NCI-H1436 (cell line): ENCODE results near the gene PCSK4.

ENCODE experiments used
- DNase-seq: peaks from one replicate; lab custom pipeline; 2025; lab: John Stamatoyannopoulos, UW

The PCSK4 gene

GRCh38 chr19:1470305-1471009, 19.7 kb downstream of the PCSK4 start:
- peak; percentile 80 for DNase-seq

DNA sequence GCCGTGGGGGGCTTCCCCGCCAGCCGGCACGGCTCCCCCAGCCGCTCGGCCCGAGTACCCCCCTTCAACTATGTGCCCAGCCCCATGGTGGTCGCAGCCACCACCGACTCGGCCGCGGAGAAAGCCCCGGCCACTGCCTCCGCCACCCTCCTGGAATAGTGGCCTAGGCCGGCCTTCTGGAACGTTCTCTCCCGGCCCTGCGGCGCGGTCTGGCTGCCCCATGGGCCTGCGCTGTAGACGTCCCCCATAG, 20.2 kb downstream of the PCSK4 start:
- no peak for DNase-seq

DNA sequence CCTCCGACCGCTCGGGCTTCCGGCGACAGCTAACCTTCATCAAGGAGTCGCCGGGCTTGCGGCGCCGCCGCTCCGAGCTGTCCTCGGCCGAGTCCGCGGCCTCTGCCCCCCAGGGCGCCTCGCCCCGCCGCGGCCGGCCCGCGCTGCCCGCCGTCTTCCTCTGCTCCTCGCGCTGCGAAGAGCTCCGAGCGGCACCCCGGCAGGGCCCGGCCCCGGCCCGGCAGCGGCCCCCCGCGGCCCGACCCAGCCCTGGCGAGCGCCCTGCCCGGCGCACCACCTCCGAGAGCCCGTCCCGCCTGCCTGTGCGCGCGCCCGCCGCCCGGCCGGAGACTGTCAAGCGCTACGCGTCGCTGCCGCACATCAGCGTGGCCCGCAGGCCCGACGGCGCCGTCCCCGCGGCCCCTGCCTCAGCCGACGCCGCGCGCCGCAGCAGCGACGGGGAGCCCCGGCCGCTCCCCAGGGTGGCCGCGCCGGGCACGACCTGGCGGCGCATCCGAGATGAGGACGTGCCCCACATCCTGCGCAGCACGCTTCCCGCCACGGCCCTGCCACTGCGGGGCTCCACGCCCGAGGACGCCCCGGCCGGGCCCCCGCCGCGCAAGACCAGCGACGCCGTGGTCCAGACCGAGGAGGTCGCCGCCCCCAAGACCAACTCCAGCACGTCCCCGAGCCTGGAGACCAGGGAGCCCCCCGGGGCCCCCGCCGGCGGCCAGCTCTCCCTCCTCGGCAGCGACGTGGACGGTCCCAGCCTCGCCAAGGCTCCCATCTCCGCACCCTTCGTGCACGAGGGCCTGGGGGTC, 20.7 kb downstream of the PCSK4 start:
- no peak for DNase-seq

DNA sequence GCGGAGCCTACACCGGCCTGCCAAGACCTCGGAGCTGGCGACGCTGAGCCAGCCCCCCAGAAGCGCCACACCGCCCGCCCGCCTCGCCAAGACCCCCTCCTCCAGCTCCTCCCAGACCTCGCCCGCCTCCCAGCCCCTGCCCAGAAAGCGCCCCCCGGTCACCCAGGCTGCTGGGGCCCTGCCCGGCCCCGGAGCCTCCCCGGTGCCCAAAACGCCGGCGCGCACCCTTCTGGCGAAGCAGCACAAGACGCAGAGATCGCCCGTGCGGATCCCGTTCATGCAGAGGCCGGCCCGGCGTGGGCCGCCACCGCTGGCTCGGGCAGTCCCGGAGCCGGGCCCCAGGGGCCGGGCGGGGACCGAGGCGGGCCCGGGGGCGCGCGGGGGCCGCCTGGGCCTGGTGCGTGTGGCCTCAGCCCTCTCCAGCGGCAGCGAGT, 21.3 kb downstream of the PCSK4 start:
- no peak for DNase-seq

- no peak for DNase-seq
These were observed 21.8 kb downstream of the PCSK4 start for GRCh38 chr19:1468274-1468820.

- no peak for DNase-seq
These were observed 22.5 kb downstream of the PCSK4 start for GRCh38 chr19:1467490-1468273.

GRCh38 chr19:1467215-1467489, 23.0 kb downstream of the PCSK4 start:
- DNase-seq: no peak

DNA sequence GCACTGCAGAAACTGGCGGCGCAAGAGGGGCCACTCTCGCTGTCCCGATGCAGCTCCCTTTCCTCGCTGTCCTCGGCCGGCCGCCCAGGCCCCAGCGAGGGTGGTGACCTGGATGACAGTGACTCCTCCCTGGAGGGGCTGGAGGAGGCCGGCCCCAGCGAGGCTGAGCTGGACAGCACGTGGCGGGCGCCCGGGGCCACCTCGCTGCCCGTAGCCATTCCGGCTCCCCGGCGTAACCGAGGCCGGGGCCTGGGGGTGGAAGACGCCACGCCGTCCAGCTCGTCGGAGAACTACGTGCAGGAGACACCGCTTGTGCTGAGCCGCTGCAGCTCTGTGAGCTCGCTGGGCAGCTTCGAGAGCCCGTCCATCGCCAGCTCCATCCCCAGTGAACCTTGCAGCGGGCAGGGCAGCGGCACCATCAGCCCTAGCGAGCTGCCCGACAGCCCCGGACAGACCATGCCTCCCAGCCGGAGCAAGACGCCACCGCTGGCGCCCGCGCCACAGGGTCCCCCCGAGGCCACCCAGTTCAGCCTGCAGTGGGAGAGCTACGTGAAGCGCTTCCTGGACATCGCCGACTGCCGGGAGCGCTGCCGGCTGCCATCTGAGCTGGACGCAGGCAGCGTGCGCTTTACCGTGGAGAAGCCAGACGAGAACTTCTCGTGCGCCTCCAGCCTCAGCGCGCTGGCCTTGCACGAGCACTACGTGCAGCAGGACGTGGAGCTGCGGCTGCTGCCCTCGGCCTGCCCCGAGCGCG, 23.5 kb downstream of the PCSK4 start:
- no peak for DNase-seq

DNA sequence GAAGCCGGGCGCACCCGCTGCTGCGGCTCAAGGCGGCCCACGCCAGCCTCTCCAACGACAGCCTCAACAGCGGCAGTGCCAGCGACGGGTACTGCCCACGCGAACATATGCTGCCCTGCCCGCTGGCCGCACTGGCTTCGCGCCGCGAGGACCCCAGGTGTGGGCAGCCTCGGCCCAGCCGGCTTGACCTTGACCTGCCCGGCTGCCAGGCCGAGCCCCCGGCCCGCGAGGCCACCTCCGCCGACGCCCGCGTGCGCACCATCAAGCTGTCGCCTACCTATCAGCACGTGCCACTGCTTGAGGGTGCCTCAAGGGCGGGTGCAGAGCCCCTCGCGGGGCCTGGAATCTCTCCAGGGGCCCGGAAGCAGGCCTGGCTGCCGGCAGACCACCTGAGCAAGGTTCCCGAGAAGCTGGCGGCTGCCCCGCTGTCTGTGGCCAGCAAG, 24.1 kb downstream of the PCSK4 start:
- no peak for DNase-seq

- DNase-seq: no peak
These were observed 24.7 kb downstream of the PCSK4 start for GRCh38 chr19:1465191-1466016.

DNA sequence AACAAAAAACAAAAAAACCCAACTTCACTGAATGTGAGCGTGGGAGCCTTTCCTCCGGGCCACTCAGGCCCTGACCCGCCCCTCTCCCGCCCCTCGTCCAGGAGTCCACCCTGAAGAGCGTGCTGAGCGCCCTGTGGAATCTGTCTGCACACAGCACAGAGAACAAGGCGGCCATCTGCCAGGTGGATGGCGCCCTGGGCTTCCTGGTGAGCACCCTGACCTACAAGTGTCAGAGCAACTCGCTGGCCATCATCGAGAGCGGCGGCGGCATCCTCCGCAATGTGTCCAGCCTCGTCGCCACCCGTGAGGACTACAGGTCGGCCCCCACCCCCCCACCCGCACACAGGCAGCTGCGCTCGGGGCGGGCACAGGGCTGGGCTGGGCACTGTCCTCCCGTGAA, 28.3 kb downstream of the PCSK4 start:
- no peak for DNase-seq

DNA sequence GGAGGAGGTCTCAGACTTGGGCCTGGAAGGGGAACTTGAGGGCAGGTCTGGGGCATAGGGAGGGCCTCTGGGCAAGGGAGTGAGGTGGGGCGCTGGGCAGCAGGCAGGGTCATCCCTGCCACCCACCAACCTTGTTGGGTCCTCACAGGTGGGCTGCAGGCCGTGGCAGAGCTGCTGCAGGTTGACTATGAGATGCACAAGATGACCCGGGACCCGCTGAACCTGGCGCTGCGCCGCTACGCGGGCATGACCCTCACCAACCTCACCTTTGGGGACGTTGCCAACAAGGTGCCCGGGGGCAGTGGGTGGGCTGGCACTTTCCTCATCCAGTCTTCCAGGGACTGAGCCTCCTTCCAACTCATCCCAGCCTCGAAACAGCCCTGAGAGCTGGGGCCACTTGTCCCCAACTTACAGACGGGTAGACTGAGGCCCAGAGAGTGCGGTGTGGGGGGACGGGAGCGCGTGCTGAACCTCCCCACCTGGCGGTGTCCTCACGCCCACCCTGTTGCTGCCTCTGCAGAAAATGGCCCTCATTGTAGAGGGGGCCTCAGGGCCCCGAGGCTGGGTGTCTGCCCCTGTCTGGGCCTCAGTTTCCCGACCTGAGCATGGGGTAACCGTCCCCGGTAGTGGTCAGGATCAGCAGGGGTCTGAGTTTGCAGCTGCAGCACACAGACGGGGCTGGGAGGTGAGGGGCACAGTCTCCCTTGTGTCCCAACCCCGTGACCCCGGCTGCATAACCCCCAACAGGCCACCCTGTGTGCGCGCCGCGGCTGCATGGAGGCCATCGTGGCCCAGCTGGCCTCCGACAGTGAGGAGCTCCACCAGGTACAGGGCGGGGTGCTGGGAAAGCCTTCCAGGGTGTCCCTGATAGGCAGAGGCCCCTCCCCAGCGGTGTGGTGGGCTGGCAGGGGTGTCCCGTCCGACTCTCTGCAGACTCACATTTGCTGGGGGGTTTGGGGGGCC, 29.8 kb downstream of the PCSK4 start:
- DNase-seq: no peak

DNA sequence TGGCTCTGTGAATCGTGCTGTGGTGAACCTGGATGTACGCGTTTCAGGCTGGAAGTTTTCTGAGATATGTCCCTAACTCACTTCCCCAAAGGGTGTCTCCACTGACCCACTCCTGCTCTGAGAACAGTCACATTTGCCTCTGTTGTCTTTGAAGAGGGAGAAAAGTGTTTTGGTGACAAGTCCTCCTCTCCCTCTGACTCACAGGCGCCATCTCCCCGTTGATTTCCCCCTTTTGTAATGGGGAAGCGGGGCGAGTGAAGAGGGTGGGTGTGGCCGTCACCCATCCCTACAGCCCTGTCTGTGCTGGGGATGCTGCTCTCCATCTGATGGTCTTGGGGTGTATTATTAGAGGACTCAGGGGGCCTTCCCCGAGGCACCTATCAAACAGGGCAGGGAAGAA, 30.7 kb downstream of the PCSK4 start:
- DNase-seq: no peak

DNA sequence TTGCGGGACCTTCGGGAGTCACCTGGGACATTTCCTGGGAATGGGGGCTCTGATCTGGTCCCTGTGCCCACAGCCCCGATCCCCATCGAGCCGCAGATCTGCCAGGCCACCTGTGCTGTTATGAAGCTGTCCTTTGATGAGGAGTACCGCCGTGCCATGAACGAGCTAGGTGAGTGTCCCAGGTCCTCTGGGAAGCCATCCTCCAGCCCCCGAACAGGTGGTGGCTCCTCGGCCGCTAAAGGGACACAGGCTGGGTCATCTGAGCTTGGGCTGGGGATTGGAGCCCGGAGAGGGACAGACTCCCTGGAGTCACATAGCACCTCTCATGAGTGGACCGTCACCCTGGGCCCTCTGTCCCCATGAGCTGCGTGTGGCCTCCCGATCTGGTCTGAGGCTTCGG, 32.3 kb downstream of the PCSK4 start:
- DNase-seq: no peak

- no peak for DNase-seq
These were observed 33.0 kb downstream of the PCSK4 start for GRCh38 chr19:1457031-1457739.

DNA sequence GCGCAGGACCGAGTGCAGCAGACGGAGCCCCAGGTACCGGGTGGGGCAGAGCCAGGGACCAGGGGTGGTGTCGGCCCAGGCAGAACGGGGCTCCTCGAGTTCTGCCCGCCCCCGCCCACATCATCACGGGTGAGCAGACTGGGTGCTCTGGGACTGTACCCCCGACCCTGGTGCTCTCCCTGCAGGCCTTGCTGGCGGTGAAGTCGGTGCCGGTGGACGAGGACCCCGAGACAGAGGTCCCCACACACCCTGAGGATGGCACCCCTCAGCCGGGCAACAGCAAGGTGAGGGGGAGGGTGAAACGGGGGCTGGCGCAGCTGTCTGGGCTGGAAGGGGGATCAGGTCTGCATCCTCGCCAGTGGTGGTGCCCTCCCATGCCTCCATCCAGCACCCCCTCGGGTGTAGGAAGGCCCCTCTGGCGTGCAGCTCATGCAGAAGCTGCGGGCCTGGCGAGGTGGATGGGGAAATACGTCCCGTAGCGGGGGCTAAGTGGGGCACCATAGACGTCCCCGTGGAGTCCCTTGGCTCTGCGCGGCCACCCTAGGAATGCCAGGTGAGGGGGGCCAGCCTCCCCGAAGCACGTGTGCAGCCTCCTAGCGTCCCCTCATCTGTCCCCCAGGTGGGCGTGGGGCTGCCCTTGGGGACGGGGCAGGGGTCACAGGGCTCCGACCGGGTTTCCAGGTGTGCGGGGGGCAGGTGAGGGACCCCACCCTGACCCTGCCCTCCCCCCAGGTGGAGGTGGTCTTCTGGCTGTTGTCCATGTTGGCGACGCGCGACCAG, 33.8 kb downstream of the PCSK4 start:
- no peak for DNase-seq

DNA sequence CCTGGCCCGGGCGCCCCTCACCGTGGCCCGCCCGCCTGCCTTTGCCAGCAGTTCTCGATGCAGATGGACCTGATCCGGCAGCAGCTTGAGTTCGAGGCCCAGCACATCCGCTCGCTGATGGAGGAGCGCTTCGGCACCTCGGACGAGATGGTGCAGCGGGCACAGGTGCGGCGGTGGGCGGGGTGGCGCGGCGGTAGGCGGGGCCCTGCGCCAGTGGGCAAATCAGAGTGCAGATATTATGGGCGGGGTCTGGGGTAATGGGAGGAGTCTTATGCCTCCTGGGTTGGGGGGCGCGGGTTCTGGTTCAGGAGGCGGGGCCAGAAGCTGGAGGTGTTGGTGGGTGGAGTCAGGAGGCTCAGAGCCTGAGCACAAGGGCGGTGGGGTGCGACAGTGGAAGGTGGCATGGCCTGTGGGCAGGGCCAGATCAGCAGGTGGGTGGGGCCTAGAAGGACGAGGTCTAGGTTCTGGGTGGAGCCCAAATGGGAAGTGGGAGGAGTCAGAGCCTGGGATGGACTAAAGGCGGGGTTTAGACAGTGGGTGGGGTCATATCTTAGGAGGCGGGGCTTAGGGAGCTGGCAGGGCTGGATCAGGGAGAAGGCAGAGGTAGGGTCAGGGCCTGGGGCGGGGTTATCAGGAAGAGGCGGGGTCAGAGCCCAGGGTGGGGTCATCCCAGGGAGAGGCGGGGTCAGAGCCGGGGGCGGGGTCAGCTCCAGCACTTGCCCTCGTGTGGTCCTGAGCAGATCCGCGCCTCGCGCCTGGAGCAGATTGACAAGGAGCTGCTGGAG, 34.6 kb downstream of the PCSK4 start:
- peak; percentile 48 for DNase-seq

DNA sequence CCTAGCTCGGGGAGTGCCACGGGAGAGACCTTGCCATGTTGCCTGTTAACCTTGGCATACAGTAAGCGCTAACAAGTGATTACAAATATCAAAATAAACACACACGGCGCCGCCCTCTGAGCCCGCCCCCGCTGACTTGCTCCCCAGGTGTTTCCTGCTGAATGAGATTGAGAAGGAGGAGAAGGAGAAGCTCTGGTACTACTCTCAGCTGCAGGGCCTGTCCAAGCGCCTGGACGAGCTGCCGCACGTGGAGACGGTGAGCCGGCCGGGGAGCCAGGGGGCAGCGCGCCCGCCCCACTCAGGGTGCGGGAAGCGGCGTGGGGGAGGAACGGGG, 35.2 kb downstream of the PCSK4 start:
- no peak for DNase-seq
